ENCODE measurements around the gene ENPP7. TPM values are rescaled to one million over a fixed set of nuclear protein-coding genes. Genes with fewer than 3 reads are reported as not detected.

ENPP7 gene
- total RNA-seq, 2 experiments from 2014 or later, result not detected

Other genes starting within 250 kb of the ENPP7 start
- not detected for gene RBFOX3, start 119.9 kb upstream of the ENPP7 start, total RNA-seq
- gene CBX2, start 47.2 kb downstream of the ENPP7 start, total RNA-seq, result 1 to 10 TPM; 5.2 to 5.4 TPM
- 1 to 10 TPM; 3.5 to 4.1 TPM for gene CBX8, start 66.1 kb downstream of the ENPP7 start, total RNA-seq
- gene CBX4, start 108.5 kb downstream of the ENPP7 start, total RNA-seq, result 10 to 100 TPM; 18.2 to 18.6 TPM